ENCODE results near the gene SHISA7. TPM values are rescaled to one million over a fixed set of nuclear protein-coding genes. Genes with fewer than 3 reads are reported as not detected.

SHISA7 gene
- total RNA-seq, 1 donor from 2014 or later = 1.2 TPM

DNA sequence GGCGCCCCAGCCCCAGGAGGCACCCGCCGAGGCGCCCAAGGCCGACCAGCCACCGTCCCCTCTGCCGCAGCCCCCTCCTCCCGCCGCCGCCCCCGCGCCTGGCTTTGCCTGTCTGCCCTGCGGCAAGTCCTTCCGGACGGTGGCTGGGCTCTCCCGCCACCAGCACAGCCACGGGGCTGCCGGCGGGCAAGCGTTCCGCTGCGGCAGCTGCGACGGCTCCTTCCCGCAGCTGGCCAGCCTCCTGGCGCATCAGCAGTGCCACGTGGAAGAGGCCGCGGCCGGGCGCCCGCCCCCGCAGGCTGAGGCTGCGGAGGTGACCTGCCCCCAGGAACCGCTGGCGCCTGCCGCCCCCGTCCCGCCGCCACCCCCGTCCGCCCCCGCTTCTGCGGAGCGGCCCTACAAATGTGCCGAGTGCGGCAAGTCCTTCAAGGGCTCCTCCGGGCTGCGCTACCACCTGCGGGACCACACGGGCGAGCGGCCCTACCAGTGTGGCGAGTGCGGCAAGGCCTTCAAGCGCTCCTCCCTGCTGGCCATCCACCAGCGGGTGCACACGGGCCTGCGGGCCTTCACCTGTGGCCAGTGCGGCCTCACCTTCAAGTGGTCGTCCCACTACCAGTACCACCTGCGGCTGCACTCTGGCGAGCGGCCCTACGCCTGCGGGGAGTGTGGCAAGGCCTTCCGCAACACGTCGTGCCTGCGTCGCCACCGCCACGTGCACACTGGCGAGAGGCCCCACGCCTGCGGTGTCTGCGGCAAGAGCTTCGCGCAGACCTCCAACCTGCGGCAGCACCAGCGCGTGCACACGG, 39.3 kb upstream of the SHISA7 start:
- no peak for DNase-seq (ENCODE audit: low spot score)

- DNase-seq (ENCODE audit: low spot score) = no peak
Measured at GRCh38 chr19:55481794-55482155, 38.7 kb upstream of the SHISA7 start.

DNA sequence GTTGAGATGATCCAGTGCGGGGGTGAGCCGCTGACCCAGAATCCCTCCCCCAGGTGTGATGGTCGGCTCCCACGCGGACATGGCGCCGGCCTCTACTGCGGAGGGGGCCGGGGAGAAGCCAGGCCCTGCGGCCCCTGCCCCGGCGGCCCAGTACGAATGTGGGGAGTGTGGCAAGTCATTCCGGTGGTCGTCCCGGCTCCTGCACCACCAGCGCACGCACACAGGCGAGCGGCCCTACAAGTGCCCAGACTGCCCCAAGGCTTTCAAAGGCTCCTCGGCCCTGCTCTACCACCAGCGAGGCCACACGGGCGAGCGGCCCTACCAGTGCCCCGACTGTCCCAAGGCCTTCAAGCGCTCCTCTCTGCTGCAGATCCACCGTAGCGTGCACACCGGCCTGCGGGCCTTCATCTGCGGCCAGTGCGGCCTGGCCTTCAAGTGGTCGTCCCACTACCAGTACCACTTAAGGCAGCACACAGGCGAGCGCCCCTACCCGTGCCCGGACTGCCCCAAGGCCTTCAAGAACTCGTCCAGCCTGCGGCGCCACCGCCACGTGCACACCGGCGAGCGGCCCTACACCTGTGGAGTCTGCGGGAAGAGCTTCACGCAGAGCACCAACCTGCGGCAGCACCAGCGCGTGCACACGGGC, 38.2 kb upstream of the SHISA7 start:
- DNase-seq (ENCODE audit: low spot score) = no peak

DNA sequence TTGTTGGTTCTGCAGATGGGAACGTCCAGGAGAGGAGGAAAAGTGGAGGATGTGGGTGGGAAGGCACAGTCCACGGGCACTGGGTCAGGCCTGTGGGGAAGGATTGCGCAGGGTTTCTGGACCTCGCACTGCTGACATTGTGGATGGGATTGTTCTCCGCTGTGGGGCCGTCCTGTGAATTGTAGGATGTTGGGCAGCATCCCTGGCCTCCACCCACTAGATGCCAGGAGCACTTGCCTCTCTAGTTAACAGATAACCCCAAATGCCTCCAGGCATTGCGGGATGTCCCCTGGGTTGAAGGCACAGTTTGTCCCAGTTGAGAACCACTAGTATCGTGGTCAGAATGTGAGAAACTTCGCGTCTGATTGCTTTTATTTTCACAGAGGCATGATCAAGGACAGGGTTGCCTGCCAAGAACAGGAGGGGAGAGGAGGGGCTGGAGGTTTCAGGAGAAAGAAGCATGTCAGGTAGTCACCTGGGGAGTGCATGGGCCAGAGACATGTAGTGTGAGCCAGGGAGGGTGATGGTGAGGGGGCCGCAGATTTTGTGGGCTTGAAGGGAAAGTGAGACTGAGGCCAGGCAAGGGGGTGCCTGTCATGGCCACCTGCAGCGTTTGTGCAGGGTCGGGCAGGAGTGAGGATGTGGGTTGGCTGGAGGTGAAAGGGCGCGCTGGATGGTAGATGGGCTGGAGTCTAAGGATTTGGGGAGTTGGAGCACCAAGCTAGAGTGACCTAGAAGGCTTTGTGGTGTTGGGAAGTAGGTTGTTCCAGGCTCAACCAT, 36.5 kb upstream of the SHISA7 start:
- no peak for DNase-seq (ENCODE audit: low spot score)

DNA sequence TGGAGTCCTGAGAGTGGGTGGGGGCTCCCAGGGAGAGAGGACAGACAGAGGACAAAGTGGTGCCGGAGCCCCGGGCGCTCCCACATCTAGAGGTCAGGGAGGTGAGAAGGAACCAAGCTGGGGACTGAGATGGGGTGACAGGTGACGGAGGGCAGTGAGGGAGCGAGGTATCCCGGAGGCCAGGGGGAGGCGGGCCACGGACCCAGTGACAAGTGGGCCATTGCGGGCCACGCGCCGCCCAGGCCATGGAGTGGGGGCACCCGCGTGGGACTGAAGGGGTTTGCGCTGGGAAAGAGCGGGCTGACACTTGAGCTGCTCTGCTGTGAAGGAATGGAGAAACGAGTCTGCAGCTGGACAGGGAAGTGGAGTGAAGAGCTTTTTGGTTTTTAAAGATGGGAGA, 35.9 kb upstream of the SHISA7 start:
- DNase-seq (ENCODE audit: low spot score) = no peak

DNA sequence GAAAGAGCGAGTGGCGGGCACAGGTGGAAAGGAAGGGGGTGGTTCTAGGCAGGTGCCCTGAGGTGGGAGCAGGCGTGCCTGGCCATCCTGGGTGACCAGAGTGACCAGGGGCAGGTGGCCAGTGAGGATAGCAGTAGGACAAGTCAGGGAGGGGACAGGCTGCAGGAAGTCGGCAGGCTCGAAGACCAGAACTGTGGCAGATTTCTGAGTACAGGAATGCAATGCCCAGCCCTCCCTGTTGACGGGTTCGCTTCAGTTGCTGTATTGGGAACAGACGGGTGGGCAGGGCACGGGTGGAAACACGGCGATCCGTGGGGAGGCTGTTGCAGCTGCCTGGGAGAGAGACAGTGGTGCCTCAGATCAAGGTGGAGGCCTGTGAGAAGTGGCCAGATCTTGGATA, 35.3 kb upstream of the SHISA7 start:
- no peak for DNase-seq (ENCODE audit: low spot score)

GRCh38 chr19:55477905-55478304, 34.8 kb upstream of the SHISA7 start:
- DNase-seq (ENCODE audit: low spot score) = no peak

- peak; percentile 99 for DNase-seq (ENCODE audit: low spot score)
Measured at GRCh38 chr19:55476100-55476775, 33.1 kb upstream of the SHISA7 start, which contains the start of gene ZNF628. ZNF628 (plus strand) TSS chr19:55476617; CDS start chr19:55479911, 3,294 bp downstream.

- DNase-seq (ENCODE audit: low spot score) = no peak
Measured at GRCh38 chr19:55474269-55475265, 31.5 kb upstream of the SHISA7 start.

DNA sequence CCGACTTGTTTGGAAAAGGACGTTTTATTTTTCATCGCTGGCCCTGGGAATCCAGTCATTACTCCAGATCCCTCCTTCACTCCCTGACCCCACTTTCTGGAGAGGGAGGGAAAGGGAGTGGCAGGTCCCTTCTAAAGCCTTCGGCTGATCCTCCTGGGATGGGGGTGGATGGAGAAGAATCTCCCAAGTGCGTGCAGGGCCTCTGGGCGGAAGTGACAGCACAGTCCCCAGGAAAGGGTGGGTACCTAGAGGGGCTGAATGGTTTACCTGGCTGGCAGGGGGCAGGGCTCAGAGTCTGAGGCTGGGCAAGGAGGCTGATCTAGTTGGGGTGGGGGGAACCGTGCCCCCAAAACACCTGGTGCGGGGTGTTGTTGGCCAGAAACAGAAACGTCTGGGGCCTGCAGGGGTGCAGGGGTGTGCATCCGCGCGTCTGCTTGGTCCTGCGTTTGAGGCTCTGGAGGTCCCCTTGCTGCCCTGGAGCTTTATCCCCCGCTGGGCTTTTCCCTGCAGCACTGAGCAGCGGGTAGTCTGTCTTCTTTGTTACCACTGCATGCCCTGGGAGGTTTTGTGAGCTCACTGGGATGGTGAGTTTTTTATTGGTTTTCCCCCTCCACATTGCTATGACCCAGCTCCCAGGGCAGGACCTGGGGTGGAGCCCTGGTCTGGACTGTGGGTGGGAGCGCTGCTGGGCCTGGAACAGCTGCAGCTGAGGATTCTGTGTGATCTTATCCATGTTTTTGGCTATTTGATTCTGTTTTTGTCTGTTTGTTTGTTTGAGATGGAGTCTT, 30.3 kb upstream of the SHISA7 start:
- peak; percentile 38 for DNase-seq (ENCODE audit: low spot score)

DNA sequence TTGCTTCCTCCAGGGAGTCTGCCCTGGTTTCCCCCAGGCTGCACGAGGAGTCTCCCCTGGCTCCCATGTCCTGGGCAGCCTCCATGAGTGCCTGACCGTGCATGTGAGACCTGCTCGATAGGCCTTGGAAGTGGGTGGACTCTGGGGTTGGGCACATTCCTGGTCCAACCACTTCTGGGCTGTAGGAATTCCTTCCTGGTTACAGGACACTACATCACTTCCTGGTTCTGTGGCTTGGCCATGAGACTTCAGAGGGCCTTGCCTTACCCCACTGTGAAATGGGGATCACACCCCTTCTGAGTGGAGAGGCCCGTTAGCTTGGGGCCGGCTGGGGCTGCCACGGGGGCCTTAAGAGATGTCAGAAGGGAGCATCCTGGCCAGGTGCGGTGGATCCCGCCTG, 29.4 kb upstream of the SHISA7 start:
- no peak for DNase-seq (ENCODE audit: low spot score)

GRCh38 chr19:55471266-55471665, 28.2 kb upstream of the SHISA7 start:
- DNase-seq (ENCODE audit: low spot score) = no peak

- DNase-seq (ENCODE audit: low spot score) = no peak
Measured at GRCh38 chr19:55468054-55468393, 24.9 kb upstream of the SHISA7 start.

DNA sequence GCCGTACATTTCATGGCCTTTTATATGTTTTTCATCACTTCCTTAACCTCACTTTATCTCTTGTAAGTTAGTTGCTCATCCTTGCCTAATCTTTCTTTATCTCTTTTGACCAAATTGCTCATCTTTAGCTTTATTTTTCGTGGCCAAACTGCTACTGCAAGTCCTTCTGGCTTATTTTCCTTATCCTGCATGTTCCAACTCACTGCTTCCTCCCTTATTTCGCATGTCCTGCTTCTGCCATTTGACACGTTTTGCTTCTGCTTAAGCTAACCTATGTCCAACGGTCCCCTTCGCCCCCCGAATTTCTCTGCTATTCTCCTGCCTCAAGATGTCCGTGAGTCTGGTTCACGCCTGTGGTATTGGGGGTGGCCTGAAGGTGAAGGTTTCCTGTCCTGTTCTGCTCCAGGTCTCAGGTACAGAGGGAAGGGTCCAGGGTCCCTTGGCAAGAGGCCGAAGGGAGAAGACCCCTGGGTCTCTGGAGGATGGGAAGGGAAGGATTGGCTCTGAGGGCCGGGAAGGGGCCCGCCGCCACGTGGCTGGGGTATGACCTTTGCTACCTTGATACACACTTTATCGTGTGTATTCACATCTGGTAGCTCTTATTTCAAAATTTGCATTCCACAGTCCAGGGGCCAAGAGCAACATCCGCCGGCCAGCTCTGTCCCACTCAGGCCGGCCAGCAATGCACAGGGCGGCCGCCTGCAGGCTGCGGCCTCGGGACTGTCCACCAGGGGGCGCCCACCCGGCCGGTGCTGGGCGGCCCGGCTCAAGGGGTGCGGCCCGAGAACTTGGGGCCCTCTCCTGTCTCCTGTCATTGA, 24.3 kb upstream of the SHISA7 start:
- DNase-seq (ENCODE audit: low spot score) = peak; percentile 46

DNA sequence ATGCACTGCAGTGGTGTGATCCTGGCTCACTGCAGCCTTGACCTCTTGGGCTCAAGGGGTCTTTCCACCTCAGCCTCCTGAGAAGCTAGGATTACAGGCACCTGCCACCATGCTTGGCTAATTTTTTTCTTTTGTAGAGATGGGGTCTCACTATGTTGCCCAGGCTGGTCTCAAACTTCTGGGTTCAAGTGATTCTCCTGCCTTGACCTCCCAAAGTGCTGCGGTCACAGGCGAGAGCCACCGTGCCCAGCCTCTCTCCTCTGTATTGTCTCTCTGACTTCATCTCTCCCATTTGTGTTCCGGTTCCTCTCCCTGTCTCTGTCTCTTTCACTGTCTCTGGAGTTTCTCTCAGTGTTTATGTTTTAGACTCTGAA, 23.1 kb upstream of the SHISA7 start:
- DNase-seq (ENCODE audit: low spot score) = no peak

DNA sequence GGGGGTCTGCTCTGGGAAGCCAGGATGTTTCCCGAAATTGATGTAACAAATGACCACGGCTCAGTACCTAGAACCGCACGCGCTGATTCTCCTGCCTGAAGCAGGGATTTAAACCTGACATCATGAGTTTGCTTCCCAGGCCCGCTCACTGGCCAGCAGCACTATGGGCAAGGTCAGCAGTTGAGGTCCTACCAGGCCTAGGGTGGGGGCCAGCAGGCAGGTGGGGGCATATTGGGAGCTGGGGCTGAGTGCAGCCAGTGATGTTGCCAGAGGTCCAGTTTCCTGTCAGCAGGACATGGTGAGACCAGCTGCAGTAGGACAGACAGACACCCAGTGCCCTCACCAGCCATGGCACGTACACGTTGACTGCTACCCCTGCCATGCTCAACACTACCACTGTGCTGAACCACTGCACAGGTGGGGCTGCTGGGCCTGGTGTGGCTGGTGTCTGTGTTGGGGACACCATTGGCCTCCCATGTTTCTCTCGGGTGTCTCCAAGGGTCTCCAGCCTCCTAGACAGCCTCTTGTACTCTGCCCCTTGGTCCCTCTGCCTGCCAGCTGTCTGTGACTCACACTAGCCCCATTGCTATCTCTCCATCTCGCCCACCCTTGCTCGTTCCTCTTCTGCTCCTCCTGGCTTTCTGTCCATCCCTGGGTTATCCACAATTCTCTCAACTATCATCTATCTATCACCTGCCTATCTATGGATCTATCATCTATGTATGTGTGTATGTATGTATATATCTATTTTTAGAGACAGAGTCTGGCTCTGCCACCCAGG, 22.6 kb upstream of the SHISA7 start:
- DNase-seq (ENCODE audit: low spot score) = no peak

DNA sequence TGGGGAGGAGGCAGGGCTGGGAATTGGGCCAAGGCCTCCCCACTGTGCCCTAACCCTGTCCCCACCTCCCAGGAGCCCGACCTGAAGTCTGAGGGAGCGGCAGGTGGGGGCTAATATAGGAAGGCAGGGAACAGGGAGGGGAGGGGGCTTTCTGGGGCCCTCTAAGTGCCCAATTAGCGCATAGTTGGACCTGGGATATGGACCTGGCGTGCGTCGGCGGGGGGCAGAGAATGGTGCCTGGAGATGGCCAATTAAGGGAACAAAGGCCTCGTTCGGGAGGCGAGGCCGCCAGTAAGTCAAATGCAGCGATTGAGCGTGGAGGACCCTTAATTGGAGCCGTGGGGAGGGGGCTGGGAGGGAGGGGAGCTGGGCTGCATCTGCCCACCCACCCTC, 21.6 kb upstream of the SHISA7 start, which contains the start of gene C19orf85:
Gene C19orf85, minus strand, starts transcription at position 90 of the 393 bp plus-strand sequence. CDS start 197 bp downstream, outside the sequence.
- DNase-seq (ENCODE audit: low spot score) = no peak

DNA sequence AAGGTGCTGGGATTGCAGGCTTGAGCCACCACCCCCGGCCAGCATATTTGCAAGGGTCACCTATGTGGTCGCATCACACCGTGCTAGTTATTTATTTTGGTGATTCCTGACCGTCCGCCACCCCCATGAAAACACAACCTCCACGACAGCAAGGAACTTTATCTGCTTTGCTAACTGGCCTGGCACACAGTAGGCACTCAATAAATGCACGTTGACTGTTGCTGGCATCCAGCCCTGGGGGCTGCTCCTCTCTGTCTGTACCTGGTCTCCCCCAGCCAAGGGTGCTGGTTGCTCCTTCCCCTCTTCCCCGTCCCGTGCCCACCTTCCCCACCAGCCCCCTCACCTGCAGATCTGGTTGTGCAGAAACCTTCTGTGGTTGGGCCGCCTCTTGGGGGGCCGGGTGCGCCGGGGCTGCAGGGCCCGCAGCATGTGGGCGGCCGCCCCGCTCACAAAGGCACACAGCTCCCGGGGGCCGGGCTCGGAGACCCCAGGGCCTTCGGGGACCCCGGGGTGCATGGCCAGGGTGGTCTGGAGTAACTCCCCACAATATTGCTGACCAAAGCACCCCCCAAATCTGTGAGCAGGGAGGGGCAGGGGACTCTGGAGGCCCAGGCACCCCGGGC, 21.1 kb upstream of the SHISA7 start:
- no peak for DNase-seq (ENCODE audit: low spot score)

All from umbilical cord (tissue), 2 donors.